Skin epidermis (tissue), 12 donors: Measurements from ENCODE around the gene DOK7.
"Not testable (repeated sequence)": the region's sequence is repeated elsewhere in the genome, so short reads cannot be mapped to it uniquely, and the experiment has no call there.

Experiments used
- H3K27ac ChIP-seq, 21 experiments: fragments of 200-600 bp; sonication (generic) in 11 of 21; one replicate each; pipeline ENCODE4 v1.5.0; 2020; ENCODE audit warnings: mild to moderate bottlenecking in 3 of 21, inconsistent platforms in 2 of 21, moderate library complexity in 2 of 21
- H3K4me3 ChIP-seq, 7 experiments: fragments of 200-600 bp; sonication (generic) in 2 of 7; one replicate each; pipeline ENCODE4 v1.5.0; 2020; ENCODE audit warnings: inconsistent platforms in 2 of 7, mild to moderate bottlenecking in 2 of 7, moderate library complexity in 1 of 7

DOK7 gene

GRCh38 chr4:3497523-3498389 lies 34.6 kb downstream of the DOK7 start:
- no peak overlapping the region for H3K4me3 ChIP-seq
- H3K27ac ChIP-seq: no peak overlapping the region

- no peak overlapping the region for H3K27ac ChIP-seq
These were observed 35.3 kb downstream of the DOK7 start for GRCh38 chr4:3498407-3498806.

GRCh38 chr4:3498901-3499510 lies 35.9 kb downstream of the DOK7 start:
- Histone ChIP-seq H3K4me3 (no peak overlapping the region), H3K27ac (no peak overlapping the region)

More at GRCh38 chr4:3498407-3498806, 35.3 kb downstream of the DOK7 start:
- no peak overlapping the region for H3K4me3 ChIP-seq

GRCh38 chr4:3499710-3500109 lies 36.6 kb downstream of the DOK7 start:
- H3K27ac ChIP-seq: no peak overlapping the region
- no peak overlapping the region for H3K4me3 ChIP-seq

GRCh38 chr4:3500111-3500510 lies 37.0 kb downstream of the DOK7 start:
- Histone ChIP-seq H3K4me3 (no peak overlapping the region), H3K27ac (no peak overlapping the region)

GRCh38 chr4:3500634-3501101 lies 37.6 kb downstream of the DOK7 start:
- Histone ChIP-seq H3K4me3 (no peak overlapping the region), H3K27ac (no peak overlapping the region)

GRCh38 chr4:3501126-3501824 lies 38.2 kb downstream of the DOK7 start:
- H3K27ac ChIP-seq: no peak overlapping the region
- H3K4me3 ChIP-seq: no peak overlapping the region

GRCh38 chr4:3501825-3502425 lies 38.8 kb downstream of the DOK7 start:
- H3K4me3 ChIP-seq: no peak overlapping the region
- H3K27ac ChIP-seq: no peak overlapping the region

- Histone ChIP-seq H3K4me3 (no peak overlapping the region), H3K27ac (no peak overlapping the region)
These were observed 40.1 kb downstream of the DOK7 start for GRCh38 chr4:3502941-3503936.

GRCh38 chr4:3505231-3505630 lies 42.1 kb downstream of the DOK7 start:
- Histone ChIP-seq H3K4me3 (no peak overlapping the region), H3K27ac (no peak overlapping the region)

- Histone ChIP-seq H3K27ac (no peak overlapping the region), H3K4me3 (no peak overlapping the region)
These were observed 45.4 kb downstream of the DOK7 start for GRCh38 chr4:3508542-3508941.

GRCh38 chr4:3510481-3510880 lies 47.4 kb downstream of the DOK7 start:
- H3K27ac ChIP-seq: no peak overlapping the region
- H3K4me3 ChIP-seq: no peak overlapping the region

GRCh38 chr4:3511187-3511586 lies 48.1 kb downstream of the DOK7 start:
- no peak overlapping the region for H3K4me3 ChIP-seq
- H3K27ac ChIP-seq: no peak overlapping the region

- not testable (repeated sequence) for H3K27ac ChIP-seq
These were observed 48.5 kb downstream of the DOK7 start for GRCh38 chr4:3511601-3512000.

GRCh38 chr4:3512279-3512678 lies 49.2 kb downstream of the DOK7 start:
- H3K27ac ChIP-seq: no peak overlapping the region
- no peak overlapping the region for H3K4me3 ChIP-seq

More at GRCh38 chr4:3511601-3512000, 48.5 kb downstream of the DOK7 start:
- H3K4me3 ChIP-seq: not testable (repeated sequence)

GRCh38 chr4:3512719-3513118 lies 49.6 kb downstream of the DOK7 start:
- H3K27ac ChIP-seq: no peak overlapping the region
- no peak overlapping the region for H3K4me3 ChIP-seq

- H3K27ac ChIP-seq: no peak overlapping the region
- H3K4me3 ChIP-seq: no peak overlapping the region
These were observed 50.7 kb downstream of the DOK7 start for GRCh38 chr4:3513807-3514206.

- no peak overlapping the region for H3K27ac ChIP-seq
- H3K4me3 ChIP-seq: no peak overlapping the region
These were observed 51.2 kb downstream of the DOK7 start for GRCh38 chr4:3514221-3514780.
